Activated naive CD4-positive, alpha-beta T cell treated with Interleukin-2 at 50 U/mL for 16 hours (primary cell): Measurements from ENCODE around the gene DIDO1.

Experiments used
- DNase-seq: peaks from one replicate; pipeline ENCODE4 v3.0.0-alpha.2; 2020

The DIDO1 gene

DNA sequence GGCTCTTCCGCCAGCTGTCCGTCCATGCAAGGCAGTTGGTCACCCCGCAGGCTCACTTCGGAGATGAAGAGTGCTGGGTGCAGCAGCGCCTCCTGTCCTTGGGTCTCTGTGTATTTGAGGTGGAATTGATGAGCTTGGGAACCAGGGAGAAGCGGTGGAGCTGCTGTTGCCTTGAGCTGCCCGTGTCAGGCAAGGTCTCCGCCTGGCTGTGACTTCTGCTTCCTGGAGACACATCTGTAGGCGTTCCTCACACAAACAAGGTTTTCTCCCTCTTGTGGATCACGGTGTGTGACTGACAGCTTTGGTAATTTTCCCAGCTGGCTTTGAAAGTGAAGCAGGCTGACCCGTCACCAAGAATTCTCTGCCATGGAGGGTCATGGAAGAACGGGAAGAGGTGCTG lies 23.7 kb upstream of the DIDO1 start:
- DNase-seq, result no peak

DNA sequence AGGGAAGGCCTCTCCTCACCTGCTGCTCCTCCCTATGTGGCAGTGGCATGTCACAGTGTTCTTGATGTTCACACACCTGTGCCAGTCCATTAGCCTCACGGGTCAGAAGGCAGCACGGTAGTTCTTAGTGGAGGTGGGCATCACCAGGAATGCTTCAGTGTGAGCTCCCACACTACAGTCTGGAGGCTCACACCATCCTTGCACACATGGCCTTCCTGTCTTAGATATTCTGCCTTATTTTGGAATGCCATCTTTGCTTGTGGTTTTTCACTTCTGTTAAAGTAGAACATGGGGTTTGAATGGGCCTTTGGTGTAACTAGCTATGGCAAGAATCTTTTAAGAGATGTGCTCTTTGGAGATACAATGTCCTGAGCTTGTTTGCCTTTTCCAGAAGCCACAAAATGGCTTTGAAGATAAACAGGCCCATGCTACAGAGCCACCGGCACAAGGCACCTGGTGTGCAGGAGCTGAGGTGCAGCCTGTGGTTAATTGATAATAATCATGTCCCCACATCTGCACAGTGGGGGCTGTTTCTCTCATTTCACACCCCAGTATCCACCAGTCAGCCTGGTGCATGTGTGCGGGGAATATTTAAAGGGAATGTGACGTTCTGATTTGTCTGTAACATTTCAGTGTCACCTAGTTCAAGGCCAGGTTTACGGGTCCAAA lies 23.0 kb upstream of the DIDO1 start:
- DNase-seq, result no peak

DNA sequence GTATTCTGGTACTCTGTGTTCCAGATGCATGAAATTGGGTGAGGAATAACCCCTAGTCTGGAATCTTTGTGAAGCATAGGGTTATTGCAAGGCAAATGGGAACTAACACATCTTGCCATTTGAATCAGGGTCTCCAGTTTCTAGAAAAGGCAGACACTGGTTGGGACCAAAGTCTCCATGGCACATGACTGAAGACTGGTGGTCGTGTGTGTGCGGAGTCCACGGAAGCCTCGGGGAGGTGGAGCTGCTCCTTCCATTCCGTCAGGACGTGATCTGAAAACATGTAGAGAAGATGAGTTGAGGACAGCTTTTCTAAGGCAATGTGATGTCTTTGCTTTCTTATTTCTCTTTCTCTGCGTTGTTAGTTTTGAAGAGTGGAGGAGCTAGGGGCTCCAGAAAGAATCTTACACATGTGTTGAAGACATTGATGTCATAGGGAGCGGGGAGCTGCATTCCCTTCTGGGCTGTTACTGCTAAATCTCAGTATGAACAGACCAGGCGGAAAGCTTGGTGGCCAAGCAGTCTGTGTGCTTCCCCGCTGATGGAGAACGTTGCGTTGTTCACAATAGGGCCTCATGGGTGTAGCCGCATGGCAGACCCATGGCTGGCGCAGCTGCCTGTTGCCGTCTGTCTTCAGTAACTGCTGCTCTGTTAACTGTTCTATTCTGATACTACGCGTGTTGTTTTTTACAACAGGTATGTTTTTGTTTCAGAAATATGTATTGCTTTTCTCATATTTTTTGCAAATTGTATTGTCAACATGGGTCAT lies 21.4 kb upstream of the DIDO1 start:
- DNase-seq, result no peak

DNA sequence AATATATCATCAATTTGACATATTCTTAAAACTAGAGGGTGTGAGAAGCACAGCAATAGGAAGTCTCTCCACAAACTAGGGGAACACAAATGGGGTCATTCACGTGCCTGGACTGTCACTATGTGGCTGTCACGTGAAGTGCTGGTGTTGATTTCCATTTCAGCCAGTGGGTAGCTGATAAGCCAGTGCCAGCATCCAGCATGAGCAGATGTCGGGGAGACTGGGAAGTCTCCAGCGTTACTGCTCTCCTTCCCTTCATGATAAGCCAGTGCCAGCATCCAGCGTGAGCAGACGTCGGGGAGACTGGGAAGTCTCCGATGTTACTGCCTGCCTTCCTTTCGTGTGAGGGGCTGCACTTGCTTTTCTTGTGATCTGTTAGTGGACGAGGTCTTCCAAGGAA lies 20.6 kb upstream of the DIDO1 start:
- DNase-seq, result no peak

DNA sequence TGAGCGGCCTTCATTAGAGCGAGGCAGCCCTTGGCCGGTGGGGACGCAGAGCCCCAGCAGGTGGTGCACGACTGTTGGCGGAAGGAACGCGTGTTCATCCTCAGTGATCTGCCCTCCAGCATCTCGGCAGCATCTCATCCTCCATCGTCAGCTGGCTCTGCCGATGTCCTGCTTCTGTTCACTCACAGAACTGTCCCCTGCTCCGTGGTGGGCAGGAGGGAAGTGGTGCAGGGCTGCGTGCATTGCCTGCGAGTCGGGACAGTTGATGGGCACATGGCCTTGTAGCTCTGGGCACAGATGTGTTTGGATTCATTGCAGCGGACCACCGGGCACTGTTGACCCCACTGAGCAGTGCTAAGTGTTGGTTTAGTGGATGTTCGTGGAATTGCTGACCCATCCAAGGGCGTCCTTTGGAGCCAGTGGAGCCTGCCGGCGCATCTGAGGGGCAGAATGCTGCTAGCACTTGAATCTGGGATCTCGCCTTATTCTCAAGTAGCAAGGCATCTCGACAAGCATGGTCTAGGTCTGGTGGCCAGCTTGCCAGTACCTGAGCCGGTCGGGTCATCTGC lies 19.6 kb upstream of the DIDO1 start:
- no peak for DNase-seq

DNA sequence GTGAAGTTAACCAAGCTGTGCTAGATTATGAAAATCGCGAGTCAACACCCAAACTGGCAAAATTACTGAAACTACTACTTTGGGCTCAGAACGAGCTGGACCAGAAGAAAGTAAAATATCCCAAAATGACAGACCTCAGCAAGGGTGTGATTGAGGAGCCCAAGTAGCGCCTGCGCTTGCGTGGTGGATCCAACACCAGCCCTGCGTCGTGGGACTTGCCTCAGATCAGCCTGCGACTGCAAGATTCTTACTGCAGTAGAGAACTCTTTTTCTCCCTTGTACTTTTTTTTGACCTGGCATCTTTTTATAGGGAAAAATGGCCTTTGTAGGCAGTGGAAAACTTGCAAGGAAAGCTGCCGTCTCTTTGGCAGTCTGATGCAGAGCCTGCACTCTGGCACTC lies 18.4 kb upstream of the DIDO1 start:
- DNase-seq, result no peak

DNA sequence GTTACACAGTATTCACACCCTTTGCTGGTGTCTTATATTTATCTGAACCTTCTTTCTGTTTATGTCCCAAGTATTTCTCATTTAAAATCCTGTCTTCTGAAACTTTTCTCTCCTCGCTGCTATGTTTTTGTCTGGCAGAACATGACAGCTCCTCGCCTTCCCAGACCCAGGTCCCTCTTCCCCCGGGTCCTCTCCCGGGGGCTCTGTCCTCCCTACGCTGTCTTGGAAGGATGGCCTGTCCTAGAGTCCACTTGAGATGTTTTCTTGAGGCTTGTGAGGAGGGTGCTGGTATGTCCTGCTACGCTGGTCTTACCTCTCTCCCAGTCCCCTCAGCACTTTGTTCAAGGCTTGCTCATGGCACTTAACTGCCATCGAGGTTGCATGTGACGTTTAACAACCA lies 17.9 kb upstream of the DIDO1 start:
- DNase-seq, result no peak

DNA sequence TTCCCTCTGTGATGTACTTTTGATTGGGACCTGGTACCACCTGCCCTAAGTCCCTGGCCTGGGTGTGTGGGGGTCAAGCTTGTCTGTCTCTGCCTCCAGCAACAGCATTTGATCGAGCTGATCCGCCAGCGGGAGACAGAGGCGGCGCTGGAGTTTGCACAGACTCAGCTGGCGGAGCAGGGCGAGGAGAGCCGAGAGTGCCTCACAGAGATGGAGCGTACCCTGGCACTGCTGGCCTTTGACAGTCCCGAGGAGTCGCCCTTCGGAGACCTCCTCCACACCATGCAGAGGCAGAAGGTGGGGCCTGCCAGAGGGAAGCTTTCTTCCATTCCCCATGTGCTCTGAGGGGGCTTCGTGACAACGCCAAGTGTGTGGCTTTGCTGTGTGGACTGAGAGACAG lies 17.1 kb upstream of the DIDO1 start:
- DNase-seq, result no peak

DNA sequence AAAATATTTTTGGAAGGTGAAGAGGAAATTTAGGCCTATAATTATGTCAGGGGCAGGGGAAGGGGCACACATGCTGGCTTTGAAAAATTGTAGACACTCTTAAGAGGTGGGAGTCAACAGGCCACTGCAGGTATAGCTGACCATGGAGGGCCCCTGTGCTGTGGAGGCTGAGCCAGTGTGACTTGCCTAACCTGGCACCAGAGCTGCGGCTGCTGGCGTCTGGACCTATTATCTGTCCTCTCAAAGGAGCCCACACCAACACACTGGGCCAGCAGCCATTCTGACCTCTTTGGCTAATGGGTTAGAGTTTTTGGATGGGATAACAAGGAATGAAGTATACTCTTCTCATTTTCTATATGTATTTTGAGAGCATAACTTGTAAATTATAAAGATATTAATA lies 16.2 kb upstream of the DIDO1 start:
- DNase-seq, result no peak

DNA sequence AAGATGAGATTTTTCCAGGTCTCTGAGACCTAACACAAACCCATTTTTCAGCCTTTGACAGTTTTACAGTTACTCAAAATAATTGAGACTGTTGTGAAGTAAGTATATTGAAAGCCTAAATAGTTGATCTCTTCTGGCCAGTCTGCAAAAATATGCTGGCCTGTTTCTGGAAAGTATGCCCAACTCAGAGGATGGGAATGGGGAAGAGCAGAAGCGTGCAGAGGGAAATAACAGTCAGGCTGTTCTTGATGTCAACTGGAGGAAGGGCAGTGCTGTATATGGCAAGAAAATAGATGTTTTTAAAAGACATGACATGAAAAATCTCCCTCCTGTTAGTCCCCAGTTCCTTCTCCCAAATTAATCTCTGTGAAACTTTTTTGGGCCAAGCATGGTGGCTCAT lies 15.5 kb upstream of the DIDO1 start:
- no peak for DNase-seq

DNA sequence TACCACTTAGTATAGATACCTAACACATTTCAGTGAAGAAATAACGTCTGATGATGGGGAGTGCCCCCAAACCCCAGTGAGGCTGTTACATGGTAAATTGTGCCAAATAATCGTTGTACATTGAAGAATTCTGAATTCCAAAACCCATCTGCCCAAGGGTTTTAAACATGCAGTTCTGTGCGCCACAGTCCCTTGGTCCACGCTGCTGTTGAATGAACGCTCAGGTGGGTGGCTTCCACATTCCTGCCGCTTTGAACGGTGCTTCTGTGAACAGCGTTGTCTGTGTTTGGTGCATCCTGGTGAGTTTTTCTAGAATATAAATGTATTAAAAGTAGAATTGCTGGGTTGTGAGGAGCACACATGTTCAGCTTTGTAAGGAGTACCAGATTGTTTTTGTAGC lies 14.6 kb upstream of the DIDO1 start:
- DNase-seq, result no peak

DNA sequence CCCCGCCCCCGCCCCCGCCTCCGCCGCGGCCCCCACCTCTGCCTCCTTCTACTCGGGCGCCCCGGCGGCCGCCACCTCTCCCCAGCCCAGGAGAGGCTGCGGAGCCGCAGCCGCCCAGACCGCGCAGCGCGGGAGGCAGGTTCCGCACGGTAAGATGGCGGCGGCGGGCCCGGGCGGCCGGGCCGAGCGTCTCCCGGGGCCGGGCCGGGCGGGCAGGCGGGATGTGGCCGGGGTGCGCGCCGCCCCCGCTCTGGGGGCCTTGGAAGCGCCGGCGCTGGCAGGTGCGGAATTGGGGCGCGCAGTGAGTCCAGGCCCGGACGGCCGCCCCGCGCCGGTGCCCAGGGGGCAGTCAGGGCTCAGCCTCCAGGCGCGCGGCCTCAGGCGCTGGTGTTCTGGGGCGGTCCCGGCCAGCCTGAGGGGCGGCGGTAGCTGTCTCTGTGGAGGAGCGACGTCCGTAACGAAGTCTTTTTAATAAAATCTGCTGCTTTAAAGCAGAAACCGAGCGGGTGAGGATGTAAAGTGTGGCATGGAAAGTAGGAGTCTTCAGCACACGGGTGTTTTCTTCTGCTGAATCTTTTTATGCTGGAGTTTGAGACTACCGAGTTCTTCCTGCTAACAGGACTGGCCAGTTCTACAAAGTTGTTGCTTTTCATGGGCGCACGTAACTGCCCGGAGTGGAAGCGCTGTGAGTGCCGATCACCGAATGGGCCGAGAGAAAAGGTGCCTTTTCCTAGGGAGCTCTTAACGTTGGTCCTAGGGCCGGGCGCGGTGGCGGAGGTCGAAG lies 12.0 kb upstream of the DIDO1 start, which contains the start of gene GID8:
TSS of gene GID8 (plus strand) at position 43 of the 784 bp plus-strand sequence. CDS start 3,356 bp downstream, outside the sequence.
- peak; percentile 57 for DNase-seq

DNA sequence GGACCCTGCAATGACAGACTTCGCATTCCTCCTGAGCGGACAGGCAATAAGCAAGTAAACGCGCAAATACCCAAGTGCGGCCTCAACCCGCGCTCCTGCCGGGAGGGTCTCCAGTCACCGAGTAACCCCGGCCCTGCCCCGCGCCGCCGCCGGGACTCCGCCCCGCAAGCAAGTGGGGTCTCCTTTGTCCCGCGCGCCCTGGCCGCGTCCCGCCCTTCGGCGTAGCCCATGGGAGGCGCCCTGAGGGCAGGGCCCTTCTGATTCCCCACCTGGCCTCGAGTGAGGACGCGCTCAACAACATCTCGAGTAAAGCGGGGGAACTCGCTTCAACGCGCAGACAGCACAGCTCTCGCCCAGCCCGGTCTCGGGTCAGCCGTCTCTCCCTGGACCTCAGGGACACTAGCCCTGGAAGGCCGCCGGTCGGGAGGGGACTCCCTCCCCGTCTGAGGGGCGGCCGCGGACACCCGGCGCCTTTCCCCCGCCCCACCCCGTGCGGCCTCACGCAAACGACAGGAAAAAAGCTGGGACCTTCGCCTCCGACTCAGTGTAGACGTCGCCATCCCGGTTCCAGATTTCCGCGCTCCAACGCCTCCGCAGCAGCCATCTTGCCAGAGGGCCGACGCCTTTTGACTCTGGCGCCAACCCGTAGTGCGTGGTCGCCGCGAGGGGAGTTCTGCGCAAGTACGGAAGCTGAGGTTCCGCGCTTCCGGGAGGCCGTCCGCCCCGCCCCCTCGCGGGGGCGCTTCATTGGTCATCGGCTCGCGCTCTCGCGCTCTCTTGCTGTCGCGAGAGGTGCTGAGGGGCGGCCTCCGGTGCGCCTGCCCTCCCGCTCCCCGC lies 11.2 kb upstream of the DIDO1 start:
- peak; percentile 97 for DNase-seq

DNA sequence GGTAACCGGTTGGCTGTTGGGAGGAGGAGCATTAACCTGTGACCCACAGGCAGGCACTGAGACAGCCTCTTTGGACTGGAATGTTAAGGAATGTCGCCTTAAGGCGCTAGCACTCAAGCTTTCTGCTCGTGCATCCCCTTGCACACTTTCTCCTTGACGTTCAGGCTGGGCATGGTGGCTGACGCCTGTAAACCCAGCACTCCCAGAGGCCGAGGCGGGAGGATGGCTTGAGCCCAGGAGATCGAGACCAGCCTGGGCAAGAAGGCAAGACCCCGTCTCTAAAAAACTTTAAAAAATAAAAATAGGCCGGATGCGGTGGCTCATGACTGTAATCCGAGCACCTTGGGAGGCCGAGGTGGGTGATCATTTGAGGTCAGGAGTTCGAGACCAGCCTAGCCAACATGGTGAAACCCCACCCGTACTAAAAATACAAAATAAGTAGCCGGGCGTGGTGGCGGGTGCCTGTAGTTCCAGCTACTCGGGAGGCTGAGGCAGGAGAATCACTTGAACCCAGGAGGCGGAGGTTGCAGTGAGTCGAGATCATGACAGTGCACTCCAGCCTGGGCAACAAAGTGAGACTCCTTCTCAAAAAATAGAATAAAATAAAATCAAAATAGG lies 9.8 kb upstream of the DIDO1 start:
- no peak for DNase-seq

DNA sequence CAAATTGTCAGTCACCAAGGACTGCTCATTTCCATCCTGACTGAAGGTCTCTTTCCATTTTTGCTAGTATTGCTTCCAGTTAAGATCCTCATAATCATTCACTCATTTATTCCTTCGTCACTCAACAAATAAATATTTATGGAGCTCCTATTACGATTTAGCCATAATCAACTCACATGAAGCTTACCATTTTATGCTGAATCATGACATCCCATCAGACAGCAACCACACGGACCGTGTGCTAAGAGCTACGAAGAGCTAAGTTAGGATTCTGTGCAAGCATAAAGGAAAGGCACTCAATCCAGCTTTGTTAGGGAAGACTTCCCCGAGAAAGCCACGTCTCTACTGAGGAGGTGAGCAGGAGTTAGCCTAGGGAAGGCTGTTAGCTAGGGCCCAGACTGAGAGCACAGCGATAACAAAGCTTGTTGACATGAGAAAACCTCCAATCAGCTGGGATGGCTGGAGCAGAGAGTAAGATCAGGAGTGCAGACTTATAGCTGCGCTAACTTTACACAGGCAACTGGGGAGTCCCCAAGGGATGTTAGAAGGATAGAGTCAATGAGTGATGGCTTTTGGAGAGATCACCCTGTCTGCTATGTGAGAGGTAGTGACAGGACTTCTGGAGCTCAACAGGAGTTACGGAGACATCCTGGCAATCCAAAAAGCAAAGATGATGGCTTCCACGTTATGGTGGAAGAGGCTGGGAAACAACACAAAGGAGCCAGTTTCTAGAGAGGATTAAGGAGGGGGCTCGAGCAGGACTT lies 9.1 kb upstream of the DIDO1 start:
- no peak for DNase-seq

DNA sequence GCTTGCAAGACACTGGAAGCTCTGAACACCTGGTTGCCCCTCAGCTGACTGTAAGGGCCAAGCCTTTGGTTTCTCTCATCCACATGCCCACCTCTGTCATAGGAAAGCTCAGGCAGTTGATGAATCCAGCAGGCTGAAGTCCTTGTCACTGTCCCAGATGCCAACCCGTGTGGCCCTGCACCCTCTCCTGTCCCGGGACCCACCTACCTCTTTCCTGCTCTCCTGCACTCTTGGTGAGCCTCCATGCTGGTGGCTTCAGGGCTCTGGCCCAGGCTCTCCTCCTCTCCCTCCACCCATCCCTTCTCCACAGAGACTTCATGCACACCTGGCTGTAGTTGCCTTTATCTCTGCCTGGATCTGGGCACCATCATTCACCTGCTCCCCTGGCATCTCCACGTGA lies 7.7 kb upstream of the DIDO1 start:
- DNase-seq, result no peak

DNA sequence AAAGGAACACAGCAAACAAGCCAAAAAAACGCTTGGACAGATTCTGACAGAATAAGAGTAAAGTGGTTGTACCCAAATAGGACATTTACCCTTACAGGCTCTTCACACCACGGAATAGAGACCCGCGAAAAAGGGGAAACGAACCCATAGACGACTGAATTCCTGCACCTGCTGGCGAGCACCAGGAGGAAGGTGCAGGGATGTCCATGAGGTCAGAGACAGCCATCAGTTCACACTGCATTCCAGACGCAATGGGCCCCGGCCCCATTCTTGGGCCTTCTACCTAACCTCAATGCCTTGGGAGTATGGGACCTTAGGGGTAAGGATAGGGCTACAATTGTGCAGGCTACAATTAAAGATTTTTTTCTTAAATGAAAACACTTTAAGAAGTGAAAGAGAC lies 5.2 kb upstream of the DIDO1 start:
- DNase-seq, result no peak

DNA sequence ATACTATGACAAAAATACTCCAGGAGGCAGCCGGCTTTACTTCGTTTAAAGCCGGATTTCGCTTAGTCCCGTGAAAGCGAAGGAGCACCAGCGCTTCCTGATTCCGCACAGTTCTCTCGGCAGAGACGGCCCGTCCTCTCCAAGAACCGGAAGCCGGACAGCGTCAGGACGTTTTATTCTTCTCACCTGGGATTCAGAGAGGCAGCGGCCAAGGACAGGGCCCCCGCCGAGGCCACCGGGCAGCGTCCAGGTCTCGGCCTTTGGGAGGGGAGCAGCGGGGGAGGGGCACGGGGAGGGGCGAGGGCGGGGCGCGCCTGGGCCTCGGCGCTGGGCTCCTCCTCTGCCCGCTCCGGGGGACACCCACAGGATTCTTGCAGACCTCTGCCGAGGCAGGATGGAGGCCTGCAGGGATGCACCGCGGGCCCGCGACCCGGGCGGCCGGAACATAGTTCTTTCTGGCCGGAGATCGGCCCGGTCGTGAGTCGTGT lies 2.8 kb upstream of the DIDO1 start:
- peak; percentile 62 for DNase-seq

DNA sequence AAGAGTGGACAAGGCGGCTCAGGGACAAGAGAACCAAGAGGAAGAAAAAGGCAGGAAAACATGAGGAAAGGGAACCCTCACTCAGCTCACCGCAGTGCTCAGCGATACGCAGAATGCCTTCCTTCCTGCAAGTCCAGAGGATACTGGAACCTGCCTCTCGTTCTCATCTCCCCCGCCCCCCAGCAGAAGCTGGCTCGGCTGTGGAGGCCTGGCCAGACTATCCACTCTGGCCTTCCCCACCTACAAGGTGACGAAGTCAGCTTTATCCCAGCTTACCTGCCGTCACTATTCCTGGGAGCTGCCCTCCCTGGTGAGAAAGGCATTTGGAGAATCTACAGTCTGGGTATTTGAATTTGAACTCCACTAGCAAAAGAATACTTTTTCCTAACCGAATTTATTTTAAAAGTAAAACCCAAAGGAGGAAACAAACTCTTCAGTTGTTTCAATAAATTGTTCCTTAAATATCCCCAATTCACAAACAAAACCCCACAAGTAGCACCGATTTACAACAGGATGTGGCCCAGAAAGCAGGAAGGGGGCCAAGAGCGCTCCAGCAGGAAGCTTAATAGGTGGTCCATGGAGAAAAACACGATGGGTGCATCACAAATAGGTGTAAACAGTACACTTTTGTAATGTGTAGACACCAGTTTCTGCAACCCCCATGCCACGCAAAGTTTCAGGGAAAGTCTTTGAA lies 2.1 kb upstream of the DIDO1 start:
- no peak for DNase-seq

DNA sequence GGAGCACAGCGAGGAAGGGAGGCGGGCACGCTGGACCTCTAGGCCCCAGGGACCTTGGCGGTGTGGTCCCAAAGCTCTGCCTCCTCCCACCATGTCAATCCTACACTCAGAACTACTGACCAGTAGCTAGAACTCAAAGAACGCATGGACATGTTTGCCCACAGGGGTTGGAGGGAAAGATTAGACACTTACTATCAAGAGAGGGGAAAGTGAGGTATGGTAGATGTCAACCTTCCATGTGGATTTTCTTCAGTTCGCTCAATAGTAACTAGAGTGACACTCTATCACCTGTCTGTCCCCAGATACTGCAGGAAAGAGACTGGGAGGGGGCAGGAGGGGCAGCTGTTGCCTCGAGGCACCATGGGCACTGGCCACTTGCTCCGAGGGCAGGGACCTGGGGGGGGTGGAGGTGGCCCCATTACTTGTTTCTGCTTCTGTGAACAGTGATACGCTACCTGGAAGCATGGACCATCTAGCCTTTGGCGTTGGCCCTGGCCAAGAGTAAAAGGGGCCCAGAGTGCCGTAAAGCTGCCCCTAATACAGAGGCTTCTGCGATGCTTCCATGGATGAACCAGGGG lies 912 bp upstream of the DIDO1 start:
- DNase-seq, result no peak
